ENCODE results near the gene ZNF423. TPM values are rescaled to one million over a fixed set of nuclear protein-coding genes. Genes with fewer than 3 reads are reported as not detected.

Gene ZNF423
- total RNA-seq, 4 donors from 2014 or later: 0.72 to 5.9 (median 1.1) TPM

GRCh38 chr16:49644145-49644463 is 211.8 kb downstream of the ZNF423 start:
- H3K27me3 ChIP-seq: peaks cover 0 to 12% (median 0%) of the 10 kb centered on the region in 4 donors
- no peak for DNase-seq
- TF ChIP-seq POLR2A (IDR thresholded peaks at IDR 0.05) (no peak), CTCF (IDR thresholded peaks at IDR 0.05) (no peak)
- H3K4me1 ChIP-seq: peaks cover 0 to 36% (median 4%) of the 10 kb centered on the region in 3 donors
- no peak overlapping the region for H3K4me3 ChIP-seq
- H3K36me3 ChIP-seq: no peaks in the 10 kb centered on the region
- H3K27ac ChIP-seq: peak overlapping the region in 1 of 4 donors; percentile 28
- intact Hi-C loops (cut with DNase I): no loop called here
- WGBS, 2 donors: 46 to 50% methylated on average over 4 of the region's 4 CpGs
- H3K9me3 ChIP-seq: peaks cover 0 to 17% (median 13%) of the 10 kb centered on the region in 3 donors

GRCh38 chr16:49643429-49644144 is 212.3 kb downstream of the ZNF423 start:
- DNase-seq: no peak
- H3K27me3 ChIP-seq: peaks cover 0 to 12% (median 0%) of the 10 kb centered on the region in 4 donors
- 65 to 72% methylated on average over 6 of the region's 6 CpGs for WGBS, 2 donors
- H3K9me3 ChIP-seq: peaks cover 0 to 17% (median 13%) of the 10 kb centered on the region in 3 donors
- no peak overlapping the region for H3K4me3 ChIP-seq
- H3K36me3 ChIP-seq: no peaks in the 10 kb centered on the region
- H3K27ac ChIP-seq: peak overlapping the region in 1 of 4 donors; percentile 28
- TF ChIP-seq POLR2A (IDR thresholded peaks at IDR 0.05) (no peak), CTCF (IDR thresholded peaks at IDR 0.05) (no peak)
- peaks cover 0 to 38% (median 4%) of the 10 kb centered on the region in 3 donors for H3K4me1 ChIP-seq
- intact Hi-C loops (cut with DNase I): no loop called here

- intact Hi-C loops (cut with DNase I): no loop called here
- Histone ChIP-seq H3K36me3 (peaks cover 0 to 13% (median 0%) of the 10 kb centered on the region in 3 donors), H3K4me1 (peaks cover 0 to 40% (median 4%) of the 10 kb centered on the region in 3 donors), H3K9me3 (no peaks in the 10 kb centered on the region), H3K27me3 (peaks cover 0 to 12% (median 0%) of the 10 kb centered on the region in 4 donors), H3K27ac (no peak overlapping the region), H3K4me3 (no peak overlapping the region)
- 86% methylated on average over 2 of the region's 3 CpGs; no CpG with 5 or more reads in 1 of the 2 donors for WGBS, 2 donors
- TF ChIP-seq CTCF (IDR thresholded peaks at IDR 0.05): no peak
- TF ChIP-seq POLR2A (IDR thresholded peaks at IDR 0.05): no peak
- DNase-seq: no peak
Measured at GRCh38 chr16:49641250-49641649, 214.7 kb downstream of the ZNF423 start.

GRCh38 chr16:49640581-49640980 is 215.3 kb downstream of the ZNF423 start:
- Histone ChIP-seq H3K9me3 (no peaks in the 10 kb centered on the region), H3K4me3 (no peak overlapping the region), H3K4me1 (peaks cover 0 to 40% (median 4%) of the 10 kb centered on the region in 3 donors), H3K27me3 (peaks cover 0 to 12% (median 0%) of the 10 kb centered on the region in 4 donors), H3K27ac (peak overlapping the region in 1 of 4 donors; percentile 71), H3K36me3 (peaks cover 0 to 20% (median 0%) of the 10 kb centered on the region in 3 donors)
- TF ChIP-seq CTCF (IDR thresholded peaks at IDR 0.05): no peak
- no peak for TF ChIP-seq POLR2A (IDR thresholded peaks at IDR 0.05)
- DNase-seq: no peak
- no CpG with 5 or more reads among the region's 15 CpGs for WGBS, 2 donors
- intact Hi-C loops (cut with DNase I): no loop called here

GRCh38 chr16:49639739-49640431 is 216.0 kb downstream of the ZNF423 start:
- H3K4me3 ChIP-seq: no peak overlapping the region
- WGBS, 2 donors: 32 to 35% methylated on average over 19 to 22 of the region's 22 CpGs
- no peaks in the 10 kb centered on the region for H3K9me3 ChIP-seq
- H3K27me3 ChIP-seq: peaks cover 0 to 12% (median 0%) of the 10 kb centered on the region in 4 donors
- intact Hi-C loops (cut with DNase I): no loop called here
- no peak for DNase-seq
- H3K4me1 ChIP-seq: peaks cover 0 to 40% (median 4%) of the 10 kb centered on the region in 3 donors
- H3K27ac ChIP-seq: peak overlapping the region in 2 of 4 donors; percentile 63 to 71
- peaks cover 0 to 25% (median 0%) of the 10 kb centered on the region in 3 donors for H3K36me3 ChIP-seq
- TF ChIP-seq CTCF (IDR thresholded peaks at IDR 0.05) (no peak), POLR2A (IDR thresholded peaks at IDR 0.05) (no peak)
